ENCODE data around the gene NPHS1.
"Not testable (repeated sequence)": the region's sequence is repeated elsewhere in the genome, so short reads cannot be mapped to it uniquely, and the experiment has no call there.

Gene NPHS1

DNA sequence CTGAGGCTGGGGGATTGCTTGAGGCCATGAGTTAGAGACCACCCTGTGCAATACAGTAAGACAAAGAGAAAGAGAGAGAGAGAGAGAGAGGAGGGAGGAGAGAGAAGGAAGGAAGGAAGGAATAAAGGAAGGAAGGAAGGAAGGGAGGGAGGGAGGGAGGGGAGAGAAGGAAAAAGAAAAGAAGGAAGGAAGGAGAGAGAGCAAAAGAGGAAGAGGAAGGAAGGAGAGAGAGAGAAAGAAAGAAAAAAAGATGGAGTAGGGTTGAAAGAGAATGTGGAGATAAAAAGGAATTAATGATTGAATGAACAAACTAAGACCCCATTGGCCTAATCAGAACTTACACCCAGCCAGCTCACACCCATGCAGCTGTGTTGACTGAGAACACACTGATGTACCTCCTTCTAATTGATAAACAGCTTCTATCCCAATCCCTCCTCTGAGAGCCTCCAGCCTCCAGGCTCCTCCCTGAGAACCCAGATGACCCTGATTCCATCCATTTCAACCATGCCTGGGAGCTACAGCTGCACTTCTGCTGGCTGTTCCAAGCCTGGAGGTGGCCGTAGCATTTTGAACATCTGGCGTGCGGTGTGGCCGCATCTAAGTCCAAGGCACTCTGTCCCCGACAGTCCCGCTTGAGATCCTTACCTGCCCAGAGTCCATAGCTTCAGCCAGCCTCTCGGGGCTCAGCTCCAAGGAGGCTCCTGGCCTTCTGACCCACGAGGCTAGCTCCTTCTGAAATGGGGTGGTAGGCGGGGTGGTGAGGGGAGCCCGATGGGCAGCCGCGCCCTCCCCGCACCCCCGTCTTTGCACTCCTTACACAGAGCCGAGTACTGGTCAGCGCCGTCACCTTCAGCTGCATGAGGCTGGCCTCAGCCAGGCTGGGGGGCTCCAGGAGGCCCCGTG lies 40.7 kb downstream of the NPHS1 start:
- DNase-seq = no peak

DNA sequence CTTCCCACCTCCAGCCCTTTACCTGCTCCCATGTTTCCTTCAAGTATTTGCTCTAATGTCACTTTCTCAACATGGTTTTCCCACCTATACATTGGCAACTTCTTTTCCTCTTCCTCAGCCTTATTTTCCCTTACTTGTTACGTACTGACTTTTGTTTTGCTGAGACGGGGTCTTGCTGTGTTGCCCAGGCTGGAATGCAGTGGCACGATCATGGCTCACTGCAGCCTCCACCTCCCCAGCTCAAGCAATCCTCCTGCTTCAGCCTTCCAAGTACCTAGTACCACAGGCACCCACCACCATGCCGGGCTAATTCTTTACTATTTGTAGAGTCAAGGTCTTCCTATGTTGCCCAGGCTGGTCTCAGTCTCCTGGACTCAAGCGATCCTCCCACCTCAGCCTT lies 44.7 kb downstream of the NPHS1 start:
- no peak for DNase-seq

DNA sequence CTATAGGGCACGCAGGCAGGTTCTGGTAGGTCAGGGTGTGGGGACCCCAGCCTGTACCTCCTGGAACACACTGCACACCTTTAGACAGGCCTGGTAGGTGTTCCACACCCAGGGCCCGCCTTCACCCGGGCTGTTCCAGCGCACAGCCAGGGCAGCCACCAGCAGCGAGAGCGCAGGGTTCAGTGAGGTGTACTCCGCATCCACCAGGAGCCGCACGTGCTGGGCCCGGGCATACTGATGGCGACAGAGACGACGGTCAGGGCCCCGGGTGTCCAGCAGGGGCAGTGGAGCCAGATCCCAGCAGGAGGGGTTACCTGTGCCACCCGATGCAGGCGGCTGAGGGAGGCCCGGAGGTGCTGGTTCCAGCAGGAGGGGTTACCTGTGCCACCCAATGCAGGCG lies 45.7 kb downstream of the NPHS1 start:
- no peak for DNase-seq

DNA sequence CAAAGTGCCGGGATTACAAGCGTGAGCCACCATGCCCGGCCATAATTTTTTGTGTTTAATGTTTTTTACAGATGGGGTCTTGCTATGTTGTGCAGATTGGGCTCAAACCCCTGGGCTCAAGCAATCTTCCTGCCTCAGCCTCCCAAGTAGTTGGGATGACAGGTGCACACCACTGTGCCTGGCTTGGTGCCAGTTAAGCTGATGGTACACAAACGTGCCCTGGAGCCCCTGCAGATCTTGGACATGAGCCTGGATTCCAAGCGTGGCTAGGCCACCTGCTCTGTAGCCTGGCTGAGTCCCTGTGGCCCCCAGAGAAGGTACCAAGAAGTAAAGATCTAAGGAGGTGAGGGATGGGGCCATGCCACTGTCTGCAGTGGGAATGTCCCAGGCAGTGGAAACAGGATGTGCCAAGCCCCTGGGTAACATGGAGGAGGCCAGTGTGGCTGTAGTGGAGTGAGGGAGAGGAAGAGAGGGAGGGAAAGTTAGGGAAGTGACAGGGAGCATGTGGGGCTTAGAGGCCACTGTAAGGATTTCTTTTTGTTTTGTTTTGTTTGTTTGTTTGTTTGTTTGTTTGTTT lies 46.7 kb downstream of the NPHS1 start:
- DNase-seq = no peak

DNA sequence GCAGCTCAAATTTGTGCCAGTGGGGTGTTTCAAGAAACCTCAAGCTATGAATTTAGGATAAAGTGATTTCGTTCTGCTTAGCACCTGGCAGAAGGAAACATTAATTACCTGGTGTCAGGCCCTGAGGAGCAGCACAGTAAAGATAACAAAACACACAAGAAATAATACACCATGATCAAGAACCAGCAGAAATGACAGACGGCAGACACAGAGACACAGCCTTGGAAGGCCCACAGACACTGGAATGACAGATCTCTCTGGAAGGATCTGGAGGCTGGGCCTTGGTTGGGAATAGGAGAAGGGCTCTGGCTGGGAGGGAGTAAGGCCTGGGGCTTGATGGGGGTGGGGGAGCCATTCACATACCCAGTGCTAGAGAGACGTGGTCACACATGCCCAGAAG lies 50.5 kb downstream of the NPHS1 start:
- no peak for DNase-seq

DNA sequence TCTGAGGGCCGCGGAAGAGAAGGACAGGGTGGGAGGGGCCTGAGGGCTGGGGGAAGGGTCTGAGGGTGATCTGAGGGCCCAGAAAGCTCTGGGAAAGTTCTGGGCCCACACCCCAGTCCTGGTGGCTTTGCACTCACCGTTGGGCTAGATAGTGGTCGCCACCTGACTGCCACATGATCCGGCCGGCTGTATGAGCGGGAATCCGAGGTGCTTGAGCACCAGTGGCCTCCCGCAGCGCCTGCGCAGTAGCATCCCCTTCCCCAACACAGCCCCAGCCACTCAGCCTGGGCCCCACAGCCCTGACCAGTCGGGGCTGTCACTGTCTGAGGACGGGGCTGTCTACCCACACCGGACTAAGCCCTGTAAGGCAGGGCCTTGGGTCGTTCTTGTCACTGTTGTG lies 54.6 kb downstream of the NPHS1 start:
- DNase-seq = peak in 2 of 3 donors; percentile 22 to 28

DNA sequence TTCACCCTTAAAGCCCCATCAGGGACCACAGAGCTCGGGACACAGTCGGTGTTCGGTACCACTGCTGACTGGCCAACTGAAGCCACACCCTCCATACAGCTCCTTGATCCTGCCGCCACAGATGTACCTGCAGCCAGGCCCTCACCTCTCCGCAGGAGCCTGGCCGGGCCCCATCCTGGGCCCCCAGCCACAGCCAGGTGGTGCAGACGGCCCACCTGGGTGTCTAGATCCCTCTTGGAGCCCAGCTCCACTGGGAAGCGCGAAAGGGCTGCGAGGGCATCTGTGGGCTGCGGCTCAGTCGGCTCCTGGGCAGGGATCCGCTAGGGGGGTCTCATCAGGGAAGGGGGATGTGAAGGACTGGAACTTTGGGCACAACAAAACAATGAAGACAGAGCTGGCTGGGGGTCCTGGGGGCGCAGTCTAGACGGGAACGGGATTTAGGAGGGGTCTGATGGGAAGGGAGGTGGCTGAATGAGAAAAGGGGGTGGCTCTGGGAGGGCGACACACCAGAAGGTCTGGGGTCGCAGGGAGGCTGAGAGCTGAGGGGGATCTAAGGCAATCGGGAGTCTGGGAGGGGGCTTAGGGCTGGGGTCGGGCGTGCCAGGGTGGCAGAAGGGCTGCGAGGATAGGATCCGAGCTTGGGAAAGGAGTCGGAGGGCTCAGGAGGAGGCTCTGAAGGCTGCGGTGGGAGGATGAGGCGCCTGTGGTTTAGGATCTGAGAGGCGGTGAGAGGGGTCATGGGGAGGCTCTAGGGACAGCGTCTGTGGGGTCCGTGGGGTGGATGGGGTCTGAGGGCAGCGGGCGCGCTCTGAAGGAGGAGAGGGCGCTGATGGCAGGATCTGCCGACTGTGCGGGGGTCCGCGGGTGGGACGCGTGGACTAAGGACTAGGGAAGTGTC lies 55.4 kb downstream of the NPHS1 start:
- no peak for DNase-seq

DNA sequence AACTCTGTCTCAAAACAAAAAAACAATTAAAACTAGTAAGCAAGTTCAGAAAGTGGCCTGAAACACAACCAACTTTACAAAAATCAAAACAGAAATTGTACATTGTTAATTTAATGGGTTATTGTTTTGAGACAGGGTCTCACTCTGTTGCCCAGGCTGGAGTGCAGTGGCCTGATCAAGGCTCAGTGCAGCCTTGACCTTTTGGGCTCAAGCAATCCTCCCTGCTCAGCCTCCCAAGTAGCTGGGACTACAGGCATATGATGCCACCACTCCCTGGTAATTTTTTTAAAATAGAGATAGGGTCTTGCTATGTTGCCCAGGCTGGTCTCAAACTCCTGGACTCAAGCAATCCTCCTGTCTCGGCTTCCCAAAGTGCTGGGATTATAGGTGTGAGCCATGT lies 56.7 kb downstream of the NPHS1 start:
- DNase-seq = not testable (repeated sequence)

DNA sequence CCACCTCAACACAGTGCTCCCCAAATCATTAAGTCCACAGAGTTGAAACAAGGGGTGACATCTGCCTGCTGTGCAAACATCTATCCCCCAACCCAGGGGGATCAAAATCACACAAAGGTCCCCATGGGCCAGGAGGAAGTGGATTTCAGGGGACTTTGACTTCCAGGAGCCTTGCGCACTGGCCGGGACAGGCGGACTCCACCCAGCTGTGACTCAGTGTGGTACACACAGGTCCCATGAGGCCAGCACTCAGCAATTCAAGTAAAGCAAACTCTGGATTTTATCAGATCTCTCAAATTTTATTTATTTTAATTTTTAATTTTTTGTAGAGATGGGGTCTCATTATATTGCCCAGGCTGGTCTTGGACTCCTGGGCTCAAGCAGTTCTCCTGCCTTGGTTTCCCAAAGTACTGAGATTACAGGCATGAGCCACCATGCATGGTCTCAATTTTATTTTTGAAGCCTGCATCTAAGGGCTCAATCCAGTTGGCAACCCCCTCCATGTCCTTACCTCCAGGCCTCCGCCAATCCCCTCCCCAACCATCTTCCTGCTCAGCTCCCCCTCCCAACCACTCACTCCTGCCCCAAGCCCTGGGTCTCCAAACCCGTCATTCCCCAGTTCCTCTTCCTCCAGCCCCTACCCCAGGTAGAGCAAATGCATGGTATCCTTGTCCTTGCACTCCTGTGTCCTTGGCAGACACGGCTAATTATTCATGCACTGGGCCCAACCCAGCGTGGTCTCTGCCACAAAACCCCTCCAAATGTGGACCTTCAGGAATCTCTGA lies 58.7 kb downstream of the NPHS1 start:
- peak in 2 of 3 donors; percentile 8 to 33 for DNase-seq

DNA sequence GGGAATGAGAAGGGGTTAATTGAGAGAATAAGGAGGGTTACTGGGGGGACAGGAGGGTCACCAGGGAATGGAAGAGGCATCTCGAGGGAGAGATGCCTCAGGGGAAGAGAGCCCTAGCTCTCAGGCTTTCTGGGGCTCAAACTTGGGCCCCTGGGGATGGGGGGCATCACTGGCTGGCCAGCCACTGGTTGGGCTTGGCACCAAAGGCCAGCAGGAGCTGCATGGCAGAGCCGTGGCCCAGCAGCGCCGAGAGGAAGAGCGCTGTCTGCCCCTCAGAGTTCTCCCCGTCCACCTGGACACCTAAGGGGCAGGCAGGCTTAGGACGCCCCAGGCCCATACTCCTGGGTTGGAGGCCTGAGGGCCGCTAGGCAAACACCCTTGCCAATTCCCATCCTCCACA lies 59.4 kb downstream of the NPHS1 start:
- no peak for DNase-seq

DNA sequence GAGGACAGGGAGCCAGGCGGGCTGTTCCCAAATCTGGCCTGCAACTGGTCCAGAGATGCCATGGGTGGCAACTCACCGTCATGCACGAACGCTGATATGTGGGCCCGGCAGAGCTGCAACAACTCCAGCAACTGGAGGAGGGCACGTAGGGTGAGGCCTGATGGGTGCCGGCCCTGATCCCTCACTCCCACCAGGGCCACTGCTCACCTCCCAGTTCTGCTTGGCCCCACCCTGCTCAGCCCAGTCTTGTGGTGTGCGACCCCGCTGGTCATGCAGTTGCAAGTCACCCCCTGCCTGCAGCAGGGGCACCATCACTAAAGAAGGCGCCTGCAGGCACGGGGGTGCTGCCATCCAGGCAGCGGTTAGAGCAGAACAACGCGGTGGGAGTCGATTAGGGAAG lies 60.0 kb downstream of the NPHS1 start:
- no peak for DNase-seq

DNA sequence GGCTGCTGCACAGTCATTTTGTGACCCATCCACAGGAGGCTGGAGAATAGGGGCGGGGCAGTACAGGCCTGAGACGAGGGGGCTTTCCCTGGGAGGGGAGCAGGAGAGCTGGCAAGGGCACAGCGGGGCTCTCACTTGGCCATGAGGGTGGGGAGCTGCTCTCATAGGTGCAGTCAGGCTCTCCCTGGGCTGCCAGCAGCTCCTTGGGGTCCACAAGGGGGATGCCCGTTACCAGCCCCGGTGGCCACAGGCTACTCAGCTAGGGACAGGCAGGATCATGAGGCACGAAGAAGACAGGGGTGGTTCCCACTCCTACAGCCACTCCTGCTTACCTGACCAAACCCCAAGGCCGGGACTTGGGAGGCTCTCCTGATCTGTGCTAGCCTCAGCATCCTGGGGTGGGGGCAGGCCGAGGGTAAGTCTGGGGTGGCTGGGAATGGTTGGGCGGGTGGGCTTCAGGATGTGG lies 60.5 kb downstream of the NPHS1 start:
- DNase-seq = no peak

DNA sequence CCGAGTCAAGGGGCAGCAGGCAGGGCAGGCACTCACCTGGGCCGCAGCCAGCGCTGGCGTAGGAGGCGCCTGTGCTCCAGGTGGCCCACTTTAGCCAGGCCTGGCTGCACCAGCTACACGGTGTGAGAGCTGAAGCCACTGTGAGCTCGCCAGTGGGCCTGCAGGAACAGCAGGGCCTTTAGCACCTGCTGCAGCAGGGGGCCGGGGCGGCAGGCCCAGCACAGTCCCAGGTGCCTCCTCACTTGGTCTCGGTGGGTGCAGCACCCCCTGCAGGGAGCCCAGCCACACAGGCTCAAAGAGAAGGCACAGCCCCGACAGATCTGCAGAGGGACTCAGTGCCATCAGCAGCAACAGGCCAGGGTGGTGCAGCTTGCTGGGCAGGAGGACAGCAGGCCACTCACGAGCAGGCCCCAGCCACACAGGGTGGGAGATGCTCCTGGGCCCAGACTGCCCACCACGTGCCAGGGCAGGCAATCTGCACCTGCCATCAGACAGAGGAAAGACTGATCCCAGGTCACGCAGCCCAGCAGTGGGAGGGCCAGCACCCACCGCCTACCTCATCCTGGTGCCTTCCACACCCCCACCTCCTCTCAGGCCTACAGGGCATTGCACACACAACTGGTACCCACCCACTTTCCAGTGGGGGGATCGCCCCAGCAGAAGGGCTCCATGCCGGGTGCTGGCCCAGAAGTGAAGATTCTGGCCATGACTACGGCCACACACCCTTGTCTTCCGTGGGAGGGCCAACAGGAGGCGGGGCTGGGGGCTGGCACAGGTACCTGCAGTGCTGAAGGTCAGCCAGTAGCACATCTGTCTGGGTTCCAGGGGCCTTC lies 61.1 kb downstream of the NPHS1 start:
- no peak for DNase-seq

DNA sequence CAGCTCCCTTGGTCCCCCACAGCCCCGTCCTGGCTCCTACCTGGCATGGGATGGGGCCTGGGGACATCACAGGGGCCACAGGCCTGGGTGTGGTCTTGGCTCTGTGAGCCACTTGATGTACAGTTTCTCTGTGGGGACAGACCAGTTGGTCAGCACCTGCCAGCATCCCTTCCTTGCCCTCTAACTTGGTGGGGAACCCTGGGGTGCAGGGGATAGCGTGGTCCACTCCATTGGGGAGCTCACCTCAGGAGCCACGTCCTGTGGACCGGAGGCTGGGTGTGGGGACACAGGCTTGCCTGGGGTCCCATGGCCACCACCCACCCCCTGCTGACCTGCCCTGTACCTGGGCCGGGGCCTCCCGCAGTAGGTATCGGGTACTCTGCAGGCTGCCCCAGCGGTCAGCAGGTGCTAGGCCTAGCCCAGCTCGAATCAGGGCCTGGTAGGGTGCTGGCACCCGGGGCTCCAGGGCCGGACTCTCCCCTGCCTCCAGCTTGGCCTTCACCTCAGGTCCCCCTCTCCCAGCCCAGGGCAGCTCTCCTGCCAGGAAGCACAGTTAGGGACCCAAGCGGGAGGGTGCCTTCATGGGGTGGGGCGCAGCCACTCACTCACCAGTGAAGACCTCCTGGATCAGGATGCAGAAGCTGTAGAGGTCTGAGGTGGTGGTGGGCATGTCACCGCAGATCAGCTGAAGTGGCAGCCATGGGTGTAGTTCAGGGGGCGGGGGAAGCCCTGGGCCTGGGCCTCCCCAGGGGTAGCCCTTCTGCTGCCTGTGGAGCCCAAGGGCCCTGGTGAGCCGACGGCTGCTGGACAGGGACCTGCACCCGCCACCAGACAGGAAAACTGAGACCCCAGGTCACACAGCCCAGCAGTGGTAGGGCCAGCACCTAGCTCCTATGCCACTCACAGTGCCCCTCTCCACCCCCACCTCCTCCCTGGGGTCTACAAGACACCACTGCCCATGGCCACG lies 62.0 kb downstream of the NPHS1 start:
- no peak for DNase-seq

DNA sequence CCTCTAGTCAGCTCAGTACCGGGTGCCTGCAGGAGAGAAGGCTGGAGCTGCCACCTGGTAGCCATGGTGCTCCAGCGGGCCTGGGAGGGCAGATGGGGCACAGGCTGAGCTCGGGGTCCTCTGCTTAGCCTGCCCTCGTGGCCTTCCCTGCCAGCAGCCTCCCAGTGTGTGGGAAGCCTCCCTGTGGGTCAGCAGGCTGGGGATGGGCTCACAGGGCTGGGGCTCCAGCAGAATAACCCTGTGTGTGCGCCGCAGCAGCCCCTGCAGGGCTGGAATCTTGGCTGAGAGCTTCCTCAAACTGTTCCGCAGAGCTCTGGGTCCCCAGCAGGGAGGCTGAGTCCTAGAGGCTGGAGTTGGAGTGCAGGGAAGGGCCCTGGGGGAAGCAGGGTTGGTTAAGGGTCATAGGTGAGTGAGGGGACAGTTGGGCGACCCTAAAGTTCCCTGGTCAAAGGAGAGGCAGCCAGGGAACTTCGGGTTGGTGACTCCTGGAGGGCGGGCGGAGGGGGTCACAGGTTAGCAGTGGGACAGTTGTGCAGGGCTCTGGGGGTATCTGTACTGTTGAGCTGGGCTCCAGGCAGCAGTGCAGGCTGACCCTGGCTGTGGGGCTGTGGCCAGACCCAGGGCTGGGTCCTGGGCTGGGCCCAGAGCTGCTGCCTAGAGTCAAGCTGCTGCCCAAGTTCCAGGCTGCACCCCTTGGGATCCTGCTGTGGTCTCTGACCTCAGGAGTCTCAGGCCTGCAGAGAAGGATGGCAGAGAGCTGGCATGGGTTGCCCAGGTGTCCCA lies 62.9 kb downstream of the NPHS1 start:
- no peak for DNase-seq

DNA sequence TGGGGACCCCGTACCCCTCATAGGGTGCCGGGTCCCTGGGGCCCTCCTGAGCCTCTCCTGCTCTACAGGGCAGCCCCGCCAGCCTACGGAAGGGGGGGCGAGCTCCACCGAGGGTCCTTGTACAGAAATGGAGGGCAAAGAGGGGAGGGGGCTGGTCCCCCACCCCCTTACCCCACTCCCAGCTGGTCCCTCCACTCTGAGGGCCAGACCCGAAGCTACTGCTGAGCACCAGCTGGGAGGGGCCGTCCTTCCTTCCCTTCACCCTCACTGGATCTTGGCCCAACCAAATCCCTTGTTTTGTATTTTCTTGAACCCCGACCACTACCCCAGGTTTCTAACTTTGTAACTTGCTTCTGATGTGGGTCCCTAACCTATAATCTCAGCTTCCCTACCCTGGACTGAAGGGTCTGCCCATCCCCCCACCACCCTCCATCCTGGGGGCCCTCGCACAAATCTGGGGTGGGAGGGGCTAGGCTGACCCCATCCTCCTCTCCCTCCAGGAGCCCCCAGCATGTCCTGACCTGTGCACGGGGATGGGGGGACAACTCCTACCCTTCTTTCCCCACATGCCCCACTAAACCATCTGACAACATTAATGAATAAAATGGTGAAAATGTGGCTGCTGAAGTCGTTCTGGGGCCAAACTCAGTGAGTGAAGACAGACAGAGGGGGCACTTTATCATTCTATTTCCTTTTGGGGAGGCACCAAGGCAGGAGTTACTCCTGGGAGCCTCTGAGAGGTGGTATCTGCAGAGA lies 63.9 kb downstream of the NPHS1 start:
- no peak for DNase-seq

DNA sequence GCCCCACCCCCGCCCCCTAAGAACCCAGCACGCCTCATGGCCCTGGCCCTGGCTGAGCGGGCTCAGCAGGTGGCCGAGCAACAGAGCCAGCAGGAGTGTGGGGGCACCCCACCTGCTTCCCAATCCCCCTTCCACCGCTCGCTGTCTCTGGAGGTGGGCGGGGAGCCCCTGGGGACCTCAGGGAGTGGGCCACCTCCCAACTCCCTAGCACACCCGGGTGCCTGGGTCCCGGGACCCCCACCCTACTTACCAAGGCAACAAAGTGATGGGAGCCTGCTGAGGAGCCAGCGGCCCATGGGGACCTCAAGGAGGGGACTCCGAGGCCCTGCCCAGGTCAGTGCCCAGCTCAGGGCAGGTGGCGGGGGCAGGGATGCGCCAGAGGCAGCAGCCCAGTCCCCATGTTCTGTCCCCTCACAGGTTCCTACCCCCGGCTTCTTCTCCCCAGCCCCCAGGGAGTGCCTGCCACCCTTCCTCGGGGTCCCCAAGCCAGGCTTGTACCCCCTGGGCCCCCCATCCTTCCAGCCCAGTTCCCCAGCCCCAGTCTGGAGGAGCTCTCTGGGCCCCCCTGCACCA lies 65.0 kb downstream of the NPHS1 start:
- no peak for DNase-seq
